HAP-1 (cell line): ENCODE measurements around the gene B4GALNT4.
A peak's percentile ranks its signal among the peaks of the same experiment; 100 is the strongest.

Experiments used
- DNase-seq, 2 experiments: peaks; one replicate each; pipeline ENCODE4 v3.0.0-alpha.2; 2016 to 2020; ENCODE audit warnings: low spot score in 2 of 2
- H3K27me3 ChIP-seq: fragments of 250-450 bp; sonication (Bioruptor Pico); 2 replicates; pipeline ENCODE4 v1.5.1; 2020; ENCODE audit warnings: low read depth, mild to moderate bottlenecking, moderate library complexity
- H3K36me3 ChIP-seq: fragments of 250-450 bp; sonication (Bioruptor Pico); replicated peaks from 2 replicates; pipeline ENCODE4 v1.5.1; 2020; ENCODE audit warnings: mild to moderate bottlenecking
- H3K4me1 ChIP-seq: fragments of 250-450 bp; sonication (Bioruptor Pico); 2 replicates; pipeline ENCODE4 v1.5.1; 2020; ENCODE audit warnings: mild to moderate bottlenecking
- H3K4me3 ChIP-seq: fragments of 250-450 bp; sonication (Bioruptor Pico); 2 replicates; pipeline ENCODE4 v1.5.1; 2020; ENCODE audit warnings: mild to moderate bottlenecking, moderate library complexity
- H3K9me3 ChIP-seq: fragments of 250-450 bp; sonication (Bioruptor Pico); 2 replicates; pipeline ENCODE4 v1.5.1; 2020; ENCODE audit warnings: mild to moderate bottlenecking, moderate library complexity
- in situ Hi-C: fragments of 300-500 bp; cut with MboI; formaldehyde crosslinking; loops from 3 replicates; pipeline ENCODE4 v1.14.3; 2020; ENCODE audit warnings: low sequenced_read_pairs, inconsistent platforms, mixed read lengths

B4GALNT4 gene

GRCh38 chr11:370070-370941 is 1.0 kb downstream of the B4GALNT4 start:
- Histone ChIP-seq H3K36me3 (peaks cover 9% of the 10 kb centered on the region; the same call in 1 of the 2 replicates), H3K4me3 (peak overlapping the region; percentile 49), H3K4me1 (peaks cover 3% of the 10 kb centered on the region), H3K9me3 (no peaks in the 10 kb centered on the region), H3K27me3 (no peaks in the 10 kb centered on the region)
- DNase-seq = peak in 1 of 2 experiments; percentile 43
- in situ Hi-C loops = no loop called here

- H3K27me3 ChIP-seq = no peaks in the 10 kb centered on the region
- H3K4me1 ChIP-seq = peaks cover 3% of the 10 kb centered on the region
- no peaks in the 10 kb centered on the region for H3K9me3 ChIP-seq
- in situ Hi-C loops = no loop called here
- peaks cover 12% of the 10 kb centered on the region; the same call in 1 of the 2 replicates for H3K36me3 ChIP-seq
- no peak for DNase-seq
- H3K4me3 ChIP-seq = no peak overlapping the region; the same call in 1 of the 2 replicates
Measured at GRCh38 chr11:371051-371450, 1.8 kb downstream of the B4GALNT4 start.

GRCh38 chr11:371716-372590 is 2.7 kb downstream of the B4GALNT4 start:
- in situ Hi-C loops = no loop called here

GRCh38 chr11:372809-373715 is 3.8 kb downstream of the B4GALNT4 start:
- Histone ChIP-seq H3K4me3 (no peak overlapping the region), H3K9me3 (no peaks in the 10 kb centered on the region), H3K4me1 (peaks cover 3% of the 10 kb centered on the region), H3K36me3 (peaks cover 12% of the 10 kb centered on the region; the same call in 1 of the 2 replicates), H3K27me3 (no peaks in the 10 kb centered on the region)
- DNase-seq = no peak
- in situ Hi-C loops = no loop called here

More at GRCh38 chr11:371716-372590, 2.7 kb downstream of the B4GALNT4 start:
- H3K36me3 ChIP-seq = peaks cover 12% of the 10 kb centered on the region; the same call in 1 of the 2 replicates
- peaks cover 3% of the 10 kb centered on the region for H3K4me1 ChIP-seq
- no peak for DNase-seq
- no peaks in the 10 kb centered on the region for H3K27me3 ChIP-seq
- no peaks in the 10 kb centered on the region for H3K9me3 ChIP-seq
- H3K4me3 ChIP-seq = no peak overlapping the region

GRCh38 chr11:373716-374551 is 4.6 kb downstream of the B4GALNT4 start:
- H3K4me1 ChIP-seq = no peaks in the 10 kb centered on the region; the same call in 1 of the 2 replicates
- no peak overlapping the region for H3K4me3 ChIP-seq
- in situ Hi-C loops = no loop called here
- no peaks in the 10 kb centered on the region for H3K9me3 ChIP-seq
- H3K36me3 ChIP-seq = peaks cover 12% of the 10 kb centered on the region; the same call in 1 of the 2 replicates
- no peaks in the 10 kb centered on the region for H3K27me3 ChIP-seq
- DNase-seq = no peak

GRCh38 chr11:375065-376025 is 6.0 kb downstream of the B4GALNT4 start:
- no peak for DNase-seq
- H3K27me3 ChIP-seq = no peaks in the 10 kb centered on the region
- no peaks in the 10 kb centered on the region; the same call in 1 of the 2 replicates for H3K4me1 ChIP-seq
- in situ Hi-C loops = no loop called here
- no peaks in the 10 kb centered on the region for H3K9me3 ChIP-seq
- H3K36me3 ChIP-seq = peaks cover 19% of the 10 kb centered on the region
- no peak overlapping the region for H3K4me3 ChIP-seq

- in situ Hi-C loops = no loop called here
- Histone ChIP-seq H3K4me1 (no peaks in the 10 kb centered on the region), H3K36me3 (peaks cover 25% of the 10 kb centered on the region), H3K4me3 (no peak overlapping the region), H3K9me3 (no peaks in the 10 kb centered on the region), H3K27me3 (no peaks in the 10 kb centered on the region)
- DNase-seq = no peak
Measured at GRCh38 chr11:376531-377173, 7.4 kb downstream of the B4GALNT4 start.

GRCh38 chr11:377174-377865 is 8.0 kb downstream of the B4GALNT4 start:
- no peak overlapping the region for H3K4me3 ChIP-seq
- no peaks in the 10 kb centered on the region for H3K4me1 ChIP-seq
- peaks cover 25% of the 10 kb centered on the region for H3K36me3 ChIP-seq
- in situ Hi-C loops = no loop called here
- no peaks in the 10 kb centered on the region for H3K27me3 ChIP-seq
- no peak for DNase-seq
- no peaks in the 10 kb centered on the region for H3K9me3 ChIP-seq

- no peak for DNase-seq
- Histone ChIP-seq H3K9me3 (no peaks in the 10 kb centered on the region), H3K4me1 (no peaks in the 10 kb centered on the region), H3K27me3 (no peaks in the 10 kb centered on the region), H3K4me3 (no peak overlapping the region), H3K36me3 (peaks cover 25% of the 10 kb centered on the region)
- in situ Hi-C loops = no loop called here
Measured at GRCh38 chr11:377883-378500, 8.7 kb downstream of the B4GALNT4 start.

GRCh38 chr11:379205-380094 is 10.2 kb downstream of the B4GALNT4 start:
- Histone ChIP-seq H3K27me3 (no peaks in the 10 kb centered on the region), H3K4me3 (no peak overlapping the region), H3K36me3 (peaks cover 18% of the 10 kb centered on the region), H3K9me3 (no peaks in the 10 kb centered on the region), H3K4me1 (no peaks in the 10 kb centered on the region)
- in situ Hi-C loops = no loop called here
- DNase-seq = no peak
